PFSK-1 (cell line): Measurements from ENCODE around the gene POU2F2.

Source experiments
- FOXP2 ChIP-seq: optimal IDR thresholded peaks from 2 replicates; pipeline ENCODE3; 2011; ENCODE audit warnings: borderline replicate concordance, control low read depth, inconsistent platforms; ENCODE audit not compliant: insufficient read depth; ENCODE audit errors: extremely low read length, extremely low read depth
- POLR2AphosphoS5 ChIP-seq: IDR thresholded peaks from 2 replicates; pipeline ENCODE4 v1.6.1; 2012; ENCODE audit warnings: low read depth, mild to moderate bottlenecking, control low read depth, low read length, moderate library complexity
- SIN3A ChIP-seq: IDR thresholded peaks from 2 replicates; pipeline ENCODE4 v1.6.1; 2012; ENCODE audit warnings: mild to moderate bottlenecking, low read length, moderate library complexity, borderline replicate concordance; ENCODE audit not compliant: insufficient read depth
- TAF1 ChIP-seq: IDR thresholded peaks from 2 replicates; pipeline ENCODE4 v1.6.1; 2012; ENCODE audit warnings: low read length, control low read depth, borderline replicate concordance; ENCODE audit not compliant: insufficient read depth
- TF ChIP-seq, protein P1 (sequence below), 2 experiments: IDR thresholded peaks; 2 replicates each; pipeline versions ENCODE4 v1.6.1 to v1.8.0; 2011 to 2012; ENCODE audit warnings: low read depth in 2 of 2, low read length in 2 of 2, control low read depth in 1 of 2, inconsistent platforms in 1 of 2, mild to moderate bottlenecking in 1 of 2, moderate library complexity in 1 of 2; ENCODE audit not compliant: insufficient read depth in 1 of 2

POU2F2 gene

DNA sequence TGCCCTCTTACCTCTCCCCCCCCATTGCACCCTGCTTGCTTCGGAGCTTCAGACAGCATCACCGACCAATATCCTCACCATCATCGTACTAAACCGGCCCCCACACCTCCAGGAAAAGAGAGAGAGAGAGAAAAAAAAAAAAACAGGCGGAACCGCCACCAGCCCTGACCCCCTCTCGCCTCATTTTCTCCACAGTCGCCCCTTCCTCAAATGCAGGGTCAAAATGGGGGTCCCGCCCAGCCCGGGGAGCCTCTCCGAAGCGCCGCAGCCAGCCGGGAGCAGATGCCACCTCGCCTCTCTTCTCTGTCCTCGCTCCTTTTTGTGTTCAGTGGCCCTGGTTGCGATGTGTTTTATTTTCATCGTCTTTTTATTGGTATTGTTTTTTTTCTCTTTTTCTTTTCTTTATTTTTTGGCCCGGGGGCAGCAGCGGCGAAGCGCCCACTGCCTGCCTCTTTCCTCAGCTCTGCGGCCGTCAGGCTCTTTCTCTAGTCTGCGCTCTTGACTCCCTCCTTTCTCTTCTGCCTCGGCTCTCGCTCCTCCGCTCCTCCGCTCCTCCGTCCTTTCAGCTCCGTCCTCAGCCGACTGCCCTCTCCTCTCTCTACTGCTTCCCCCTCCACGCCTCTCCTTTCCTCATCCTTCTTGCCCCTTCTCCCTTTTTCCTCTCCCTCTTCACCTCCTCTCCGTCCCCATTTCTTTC lies 43.9 kb upstream of the POU2F2 start:
- TF ChIP-seq, protein P1, sequence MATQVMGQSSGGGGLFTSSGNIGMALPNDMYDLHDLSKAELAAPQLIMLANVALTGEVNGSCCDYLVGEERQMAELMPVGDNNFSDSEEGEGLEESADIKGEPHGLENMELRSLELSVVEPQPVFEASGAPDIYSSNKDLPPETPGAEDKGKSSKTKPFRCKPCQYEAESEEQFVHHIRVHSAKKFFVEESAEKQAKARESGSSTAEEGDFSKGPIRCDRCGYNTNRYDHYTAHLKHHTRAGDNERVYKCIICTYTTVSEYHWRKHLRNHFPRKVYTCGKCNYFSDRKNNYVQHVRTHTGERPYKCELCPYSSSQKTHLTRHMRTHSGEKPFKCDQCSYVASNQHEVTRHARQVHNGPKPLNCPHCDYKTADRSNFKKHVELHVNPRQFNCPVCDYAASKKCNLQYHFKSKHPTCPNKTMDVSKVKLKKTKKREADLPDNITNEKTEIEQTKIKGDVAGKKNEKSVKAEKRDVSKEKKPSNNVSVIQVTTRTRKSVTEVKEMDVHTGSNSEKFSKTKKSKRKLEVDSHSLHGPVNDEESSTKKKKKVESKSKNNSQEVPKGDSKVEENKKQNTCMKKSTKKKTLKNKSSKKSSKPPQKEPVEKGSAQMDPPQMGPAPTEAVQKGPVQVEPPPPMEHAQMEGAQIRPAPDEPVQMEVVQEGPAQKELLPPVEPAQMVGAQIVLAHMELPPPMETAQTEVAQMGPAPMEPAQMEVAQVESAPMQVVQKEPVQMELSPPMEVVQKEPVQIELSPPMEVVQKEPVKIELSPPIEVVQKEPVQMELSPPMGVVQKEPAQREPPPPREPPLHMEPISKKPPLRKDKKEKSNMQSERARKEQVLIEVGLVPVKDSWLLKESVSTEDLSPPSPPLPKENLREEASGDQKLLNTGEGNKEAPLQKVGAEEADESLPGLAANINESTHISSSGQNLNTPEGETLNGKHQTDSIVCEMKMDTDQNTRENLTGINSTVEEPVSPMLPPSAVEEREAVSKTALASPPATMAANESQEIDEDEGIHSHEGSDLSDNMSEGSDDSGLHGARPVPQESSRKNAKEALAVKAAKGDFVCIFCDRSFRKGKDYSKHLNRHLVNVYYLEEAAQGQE (IDR thresholded peaks at IDR 0.05; ENCODE audit: insufficient read depth in 1 of 2, low read depth in 2 of 2, low read length in 2 of 2) = no peak
- no peak for TF ChIP-seq FOXP2
- TF ChIP-seq SIN3A = no peak
- TF ChIP-seq TAF1 = no peak
- no peak for TF ChIP-seq POLR2AphosphoS5

- TF ChIP-seq TAF1 (no peak), SIN3A (no peak), POLR2AphosphoS5 (no peak)
These were observed 42.9 kb upstream of the POU2F2 start for GRCh38 chr19:42174958-42175734.

DNA sequence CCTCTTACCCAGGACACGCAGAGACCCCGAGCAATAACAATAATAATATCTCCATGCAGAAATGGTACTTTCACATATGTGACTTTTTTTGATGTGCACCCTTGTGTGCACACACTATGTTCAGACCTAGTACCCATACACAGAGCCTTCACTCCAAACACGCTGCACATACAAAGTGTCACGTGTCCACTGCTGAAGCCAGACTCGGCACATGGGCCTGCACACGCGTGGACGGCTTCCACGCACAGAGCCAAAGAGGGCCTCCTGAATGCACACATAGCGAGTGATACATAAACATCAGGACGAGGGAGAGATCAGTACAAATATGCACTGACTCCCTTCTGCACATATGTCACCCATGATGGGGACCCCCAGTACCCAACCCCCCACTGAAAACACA lies 41.9 kb upstream of the POU2F2 start:
- TF ChIP-seq SIN3A (no peak), FOXP2 (no peak), POLR2AphosphoS5 (no peak), TAF1 (no peak)
- TF ChIP-seq, protein P1 (IDR thresholded peaks at IDR 0.05; ENCODE audit: insufficient read depth in 1 of 2, low read depth in 2 of 2, low read length in 2 of 2) = no peak

DNA sequence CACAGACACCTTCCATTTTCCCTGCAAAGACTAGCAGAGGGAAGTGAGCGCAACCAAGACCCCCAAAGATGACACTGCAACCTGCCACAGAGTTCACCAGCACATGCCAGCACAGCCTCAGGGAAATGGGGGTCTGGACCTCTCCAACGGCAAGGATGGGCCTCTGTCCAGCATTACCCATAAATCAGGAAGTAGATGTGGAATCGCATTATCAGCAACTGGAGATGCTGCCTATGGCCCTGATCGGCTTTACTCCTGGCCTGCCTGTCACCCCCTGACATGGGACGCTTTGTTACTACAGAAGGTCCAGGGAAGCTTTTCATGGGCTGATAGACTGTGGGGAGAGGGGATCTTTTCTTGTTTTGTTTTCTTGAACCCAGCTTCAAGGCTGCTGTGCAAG lies 41.4 kb upstream of the POU2F2 start:
- TF ChIP-seq SIN3A = no peak
- TF ChIP-seq, protein P1 (IDR thresholded peaks at IDR 0.05; ENCODE audit: insufficient read depth in 1 of 2, low read depth in 2 of 2, low read length in 2 of 2) = no peak; a peak in 1 of 4 replicates
- TF ChIP-seq POLR2AphosphoS5 = no peak
- no peak for TF ChIP-seq FOXP2
- no peak for TF ChIP-seq TAF1

GRCh38 chr19:42172261-42172660 lies 40.0 kb upstream of the POU2F2 start:
- TF ChIP-seq SIN3A = no peak
- TF ChIP-seq TAF1 = no peak
- no peak for TF ChIP-seq FOXP2
- TF ChIP-seq, protein P1 (IDR thresholded peaks at IDR 0.05; ENCODE audit: insufficient read depth in 1 of 2, low read depth in 2 of 2, low read length in 2 of 2) = no peak
- no peak for TF ChIP-seq POLR2AphosphoS5
